Gastrocnemius medialis (tissue), 4 donors: Measurements from ENCODE around the gene DLX5. TPM values are rescaled to one million over a fixed set of nuclear protein-coding genes. Genes with fewer than 3 reads are reported as not detected.

Experiments
- ATAC-seq, 2 donors: fragments of 150-250 bp; one replicate each; pipeline ENCODE4 v1.9.1; 2016
- DNase-seq, 2 donors: peaks; one replicate each; pipeline ENCODE4 v3.0.0-alpha.2; 2019
- H3K27ac ChIP-seq, 4 donors: fragments of 200-600 bp; sonication (generic); 1 replicate in 1 of 4; 2 replicates in 3 of 4; pipeline ENCODE4 v1.5.1; 2016 to 2018; ENCODE audit warnings: mild to moderate bottlenecking in 2 of 4, moderate library complexity in 1 of 4
- H3K27me3 ChIP-seq, 3 donors: fragments of 200-600 bp; sonication (generic) in 2 of 3; 1 replicate in 1 of 3; 2 replicates in 2 of 3; pipeline versions ENCODE4 v1.5.1 to v1.6.0; 2016 to 2019; ENCODE audit warnings: mild to moderate bottlenecking in 1 of 3, moderate library complexity in 1 of 3
- H3K36me3 ChIP-seq, 2 donors: fragments of 200-600 bp; sonication (generic) in 1 of 2; one replicate each; pipeline ENCODE4 v1.5.1; 2017 to 2018
- H3K4me1 ChIP-seq, 2 donors: fragments of 200-600 bp; sonication (generic) in 1 of 2; one replicate each; pipeline ENCODE4 v1.5.1; 2016 to 2017; ENCODE audit warnings: mild to moderate bottlenecking in 2 of 2
- H3K4me3 ChIP-seq, 4 donors: fragments of 200-600 bp; sonication (generic) in 3 of 4; 1 replicate in 1 of 4; 2 replicates in 3 of 4; pipeline ENCODE4 v1.5.1; 2016 to 2019; ENCODE audit warnings: mild to moderate bottlenecking in 2 of 4
- H3K9me3 ChIP-seq, 3 donors: fragments of 200-600 bp; sonication (generic) in 2 of 3; 1 replicate in 1 of 3; 2 replicates in 2 of 3; pipeline ENCODE4 v1.5.1; 2016 to 2019
- CTCF ChIP-seq, 5 experiments: fragments of 450-650 bp in 3 of 5; fragments of 200-600 bp in 2 of 5; sonication (generic) in 2 of 5; IDR thresholded peaks in 4 of 5; conservative IDR thresholded peaks in 1 of 5; 1 replicate in 4 of 5; 2 replicates in 1 of 5; pipeline ENCODE4 v1.5.1; 2016 to 2019; ENCODE audit warnings: antibody characterized with exemption in 5 of 5, mild to moderate bottlenecking in 3 of 5, moderate library complexity in 3 of 5
- POLR2A ChIP-seq, 2 donors: fragments of 450-650 bp; IDR thresholded peaks; one replicate each; pipeline ENCODE4 v1.6.1; 2017; ENCODE audit warnings: antibody characterized with exemption in 2 of 2, mild to moderate bottlenecking in 2 of 2, moderate library complexity in 2 of 2
- in situ Hi-C, 4 donors: fragments of 200-750 bp; cut with MboI; loops; one replicate each; pipeline versions ENCODE4 v1.15.0 to v1.8.0; 2017; ENCODE audit warnings: low sequenced_read_pairs in 4 of 4
- intact Hi-C: fragments of 100-400 bp; cut with DNase I; formaldehyde crosslinking; loops from one replicate; pipeline ENCODE4 v1.15.1; 2023; ENCODE audit warnings: low total_unique reads
- total RNA-seq, 4 donors: library from RNA; depleted of rRNA; stranded (reverse); fragments of >200 nt; gene quantifications; one replicate each; pipeline versions ENCODE4 v1.1.0 to v1.2.3, GENCODE V29; 2016

Gene DLX5
- total RNA-seq, 4 donors from 2014 or later = 0.41 TPM; not detected in 3

GRCh38 chr7:97020996-97021746 is 3.5 kb downstream of the DLX5 start:
- no peak for ATAC-seq
- TF ChIP-seq POLR2A (IDR thresholded peaks at IDR 0.05) = no peak
- no peak for TF ChIP-seq CTCF (IDR thresholded peaks at IDR 0.05 in 4 of 5, conservative IDR thresholded peaks at IDR 0.05 in 1 of 5)
- Histone ChIP-seq H3K9me3 (no peaks in the 10 kb centered on the region), H3K27me3 (peaks cover 97 to 100% (median 100%) of the 10 kb centered on the region in 3 donors), H3K27ac (no peak overlapping the region), H3K4me3 (peak overlapping the region in 1 of 4 donors; percentile 40), H3K36me3 (no peaks in the 10 kb centered on the region), H3K4me1 (peaks cover 17 to 39% of the 10 kb centered on the region in 2 donors)
- DNase-seq = no peak
- intact Hi-C loops (no loop called here), in situ Hi-C loops (loop anchor here in 1 of 4 donors (10.0 kb wide), 1 partner anchor 1106 kb away; no protein-coding TSS in a partner anchor)

GRCh38 chr7:97020601-97020995 is 4.0 kb downstream of the DLX5 start:
- DNase-seq = no peak
- TF ChIP-seq POLR2A (IDR thresholded peaks at IDR 0.05) = no peak
- TF ChIP-seq CTCF (IDR thresholded peaks at IDR 0.05 in 4 of 5, conservative IDR thresholded peaks at IDR 0.05 in 1 of 5) = no peak
- intact Hi-C loops = no loop called here
- Histone ChIP-seq H3K9me3 (no peaks in the 10 kb centered on the region), H3K4me3 (peak overlapping the region in 1 of 4 donors; percentile 40), H3K4me1 (peaks cover 15 to 40% of the 10 kb centered on the region in 2 donors), H3K36me3 (no peaks in the 10 kb centered on the region), H3K27me3 (peaks cover 98 to 100% (median 100%) of the 10 kb centered on the region in 3 donors), H3K27ac (no peak overlapping the region)
- no peak for ATAC-seq
- in situ Hi-C loops = loop anchor here in 1 of 4 donors (10.0 kb wide), 1 partner anchor 1106 kb away; no protein-coding TSS in a partner anchor

- DNase-seq (no peak), ATAC-seq (no peak)
- Histone ChIP-seq H3K27me3 (peaks cover 98 to 100% (median 100%) of the 10 kb centered on the region in 3 donors), H3K27ac (no peak overlapping the region), H3K4me1 (peaks cover 15 to 36% of the 10 kb centered on the region in 2 donors), H3K9me3 (no peaks in the 10 kb centered on the region), H3K36me3 (no peaks in the 10 kb centered on the region), H3K4me3 (no peak overlapping the region)
- intact Hi-C loops (no loop called here), in situ Hi-C loops (loop anchor here in 1 of 4 donors (10.0 kb wide), 1 partner anchor 1105 kb away; no protein-coding TSS in a partner anchor)
- TF ChIP-seq POLR2A (IDR thresholded peaks at IDR 0.05) (no peak), CTCF (IDR thresholded peaks at IDR 0.05 in 4 of 5, conservative IDR thresholded peaks at IDR 0.05 in 1 of 5) (no peak)
These were observed 4.9 kb downstream of the DLX5 start for GRCh38 chr7:97019710-97020225.

- H3K36me3 ChIP-seq = no peaks in the 10 kb centered on the region
- H3K27ac ChIP-seq = no peak overlapping the region
- DNase-seq = no peak
- H3K4me1 ChIP-seq = peaks cover 10 to 30% of the 10 kb centered on the region in 2 donors
- in situ Hi-C loops (no loop called here), intact Hi-C loops (no loop called here)
- ATAC-seq = no peak
- no peaks in the 10 kb centered on the region for H3K9me3 ChIP-seq
- peaks cover 98 to 100% (median 100%) of the 10 kb centered on the region in 3 donors for H3K27me3 ChIP-seq
- TF ChIP-seq CTCF (IDR thresholded peaks at IDR 0.05 in 4 of 5, conservative IDR thresholded peaks at IDR 0.05 in 1 of 5) (no peak), POLR2A (IDR thresholded peaks at IDR 0.05) (no peak)
- no peak overlapping the region for H3K4me3 ChIP-seq
These were observed 5.7 kb downstream of the DLX5 start for GRCh38 chr7:97018791-97019531.
